Measurements from ENCODE around the gene RNF13.

Gene RNF13

GRCh38 chr3:149812606-149813366 lies at the start of gene RNF13:
Gene RNF13, plus strand, starts transcription at chr3:149813215. Its CDS starts 32,812 bp downstream, at chr3:149846027.
- H3K4me3 ChIP-seq (replicated peaks in 1 of 2; ENCODE audit: low read depth in 2 of 2, low read length in 2 of 2), result peak within 1 kb of the TSS; percentile 80
- peak; percentile 96 for DNase-seq (ENCODE audit: low read depth in 2 of 2)
- no peak for TF ChIP-seq CTCF (IDR thresholded peaks at IDR 0.05; ENCODE audit: low read depth, low read length)

- no peak overlapping the region for H3K4me3 ChIP-seq (replicated peaks in 1 of 2; ENCODE audit: low read depth in 2 of 2, low read length in 2 of 2)
- DNase-seq (ENCODE audit: low read depth in 2 of 2), result no peak
- no peak for TF ChIP-seq CTCF (IDR thresholded peaks at IDR 0.05; ENCODE audit: low read depth, low read length)
Observed at GRCh38 chr3:149763565-149764195, 49.3 kb upstream of the RNF13 start.

GRCh38 chr3:149764302-149764701 lies 48.7 kb upstream of the RNF13 start:
- TF ChIP-seq CTCF (IDR thresholded peaks at IDR 0.05; ENCODE audit: low read depth, low read length), result no peak
- H3K4me3 ChIP-seq (replicated peaks in 1 of 2; ENCODE audit: low read depth in 2 of 2, low read length in 2 of 2), result no peak overlapping the region
- DNase-seq (ENCODE audit: low read depth in 2 of 2), result no peak

GRCh38 chr3:149765762-149766334 lies 47.2 kb upstream of the RNF13 start:
- peak; percentile 62 to 71 for DNase-seq (ENCODE audit: low read depth in 2 of 2)
- peak; percentile 64 for TF ChIP-seq CTCF (IDR thresholded peaks at IDR 0.05; ENCODE audit: low read depth, low read length)
- no peak overlapping the region for H3K4me3 ChIP-seq (replicated peaks in 1 of 2; ENCODE audit: low read depth in 2 of 2, low read length in 2 of 2)

GRCh38 chr3:149767720-149768119 lies 45.3 kb upstream of the RNF13 start:
- no peak overlapping the region for H3K4me3 ChIP-seq (replicated peaks in 1 of 2; ENCODE audit: low read depth in 2 of 2, low read length in 2 of 2)
- DNase-seq (ENCODE audit: low read depth in 2 of 2), result no peak
- TF ChIP-seq CTCF (IDR thresholded peaks at IDR 0.05; ENCODE audit: low read depth, low read length), result no peak

GRCh38 chr3:149768704-149769103 lies 44.3 kb upstream of the RNF13 start:
- no peak overlapping the region for H3K4me3 ChIP-seq (replicated peaks in 1 of 2; ENCODE audit: low read depth in 2 of 2, low read length in 2 of 2)
- no peak for TF ChIP-seq CTCF (IDR thresholded peaks at IDR 0.05; ENCODE audit: low read depth, low read length)
- DNase-seq (ENCODE audit: low read depth in 2 of 2), result no peak
